OCI-M2 (cell line): ENCODE results near the gene SLAMF8.
A peak's percentile ranks its signal among the peaks of the same experiment; 100 is the strongest.

Source experiments
- DNase-seq: peaks from one replicate; lab custom pipeline; 2025; ENCODE audit not compliant: unreplicated experiment; lab: John Stamatoyannopoulos, UW

The SLAMF8 gene

GRCh38 chr1:159826441-159827101, at the start of gene SLAMF8:
TSS of gene SLAMF8 (plus strand) at chr1:159826873. CDS start at chr1:159826899, 26 bp downstream.
- no peak for DNase-seq

- DNase-seq: no peak
These were observed 48.4 kb upstream of the SLAMF8 start for GRCh38 chr1:159778266-159778665.

GRCh38 chr1:159779403-159779851, 47.2 kb upstream of the SLAMF8 start:
- no peak for DNase-seq

- DNase-seq: peak; percentile 80
These were observed 45.8 kb upstream of the SLAMF8 start, which contains the start of gene DUSP23 for GRCh38 chr1:159780583-159781582. TSS of gene DUSP23 (plus strand) at chr1:159780962. CDS start at chr1:159781101, 139 bp downstream.

GRCh38 chr1:159781992-159782391, 44.7 kb upstream of the SLAMF8 start:
- DNase-seq: no peak

- no peak for DNase-seq
These were observed 42.9 kb upstream of the SLAMF8 start for GRCh38 chr1:159783724-159784123.

- no peak for DNase-seq
These were observed 40.2 kb upstream of the SLAMF8 start for GRCh38 chr1:159786465-159786864.

- DNase-seq: no peak
These were observed 39.7 kb upstream of the SLAMF8 start for GRCh38 chr1:159786966-159787365.

GRCh38 chr1:159790237-159790917, 36.3 kb upstream of the SLAMF8 start:
- DNase-seq: no peak

GRCh38 chr1:159791031-159791430, 35.6 kb upstream of the SLAMF8 start:
- DNase-seq: no peak

- no peak for DNase-seq
These were observed 35.2 kb upstream of the SLAMF8 start for GRCh38 chr1:159791461-159791860.

- DNase-seq: no peak
These were observed 31.1 kb upstream of the SLAMF8 start for GRCh38 chr1:159795534-159795933.

GRCh38 chr1:159798893-159799292, 27.8 kb upstream of the SLAMF8 start:
- DNase-seq: peak; percentile 17

- no peak for DNase-seq
These were observed 27.2 kb upstream of the SLAMF8 start for GRCh38 chr1:159799446-159799985.

GRCh38 chr1:159800177-159800930, 26.3 kb upstream of the SLAMF8 start:
- no peak for DNase-seq

GRCh38 chr1:159802111-159802510, 24.6 kb upstream of the SLAMF8 start, which contains the start of gene FCRL6:
TSS of gene FCRL6 (plus strand) at chr1:159802360. CDS start at chr1:159802425, 65 bp downstream.
- no peak for DNase-seq

GRCh38 chr1:159803956-159804689, 22.6 kb upstream of the SLAMF8 start:
- no peak for DNase-seq

- DNase-seq: no peak
These were observed 21.7 kb upstream of the SLAMF8 start for GRCh38 chr1:159804924-159805323.

- DNase-seq: no peak
These were observed 10.7 kb upstream of the SLAMF8 start for GRCh38 chr1:159815926-159816325.
